ENCODE data around the gene KMT5C.

GRCh38 chr19:55308281-55308680 is 31.4 kb upstream of the KMT5C start:
- TF ChIP-seq CTCF (conservative IDR thresholded peaks at IDR 0.05; ENCODE audit: low read length) (no peak), EZH2phosphoT487 (IDR thresholded peaks at IDR 0.05; ENCODE audit: borderline replicate concordance, low read depth, low read length) (no peak)

All from OCI-LY7 (cell line).